Suprapubic skin (tissue), 3 donors: ENCODE results near the gene KRTAP16-1.

Experiments used
- EP300 ChIP-seq: sonication (generic); formaldehyde crosslinking; IDR thresholded peaks from one replicate; pipeline ENCODE4 v1.6.1; 2017; ENCODE audit warnings: antibody characterized with exemption
- POLR2A ChIP-seq, 2 donors: fragments of 450-650 bp; IDR thresholded peaks; one replicate each; pipeline ENCODE4 v1.6.1; 2017; ENCODE audit warnings: antibody characterized with exemption in 2 of 2, mild to moderate bottlenecking in 2 of 2, moderate library complexity in 2 of 2
- TF ChIP-seq, protein P1 (sequence below), 2 donors: fragments of 200-600 bp in 1 of 2; fragments of 450-650 bp in 1 of 2; sonication (generic) in 1 of 2; IDR thresholded peaks; one replicate each; pipeline ENCODE4 v1.5.1; 2016 to 2019; ENCODE audit warnings: antibody characterized with exemption in 2 of 2, mild to moderate bottlenecking in 1 of 2, moderate library complexity in 1 of 2

DNA sequence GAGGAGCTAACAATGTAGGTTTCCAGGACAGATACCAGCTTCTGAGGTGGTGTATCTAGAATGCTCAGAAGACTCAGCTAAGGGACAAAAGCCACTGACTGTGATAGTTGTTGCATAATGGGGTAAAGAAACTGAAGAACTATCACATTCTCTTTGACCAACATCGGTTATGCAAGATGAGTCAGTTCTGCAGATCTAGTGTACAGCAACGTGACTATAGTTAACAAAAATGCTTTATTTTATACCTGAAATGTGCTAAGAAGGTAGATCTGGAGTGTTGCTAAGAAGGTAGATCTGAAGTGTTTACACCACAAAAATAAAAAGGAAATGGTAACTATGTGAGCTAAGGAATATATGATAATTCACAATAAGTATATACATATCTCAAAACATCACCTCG lies 41.4 kb downstream of the KRTAP16-1 start:
- TF ChIP-seq, protein P1, sequence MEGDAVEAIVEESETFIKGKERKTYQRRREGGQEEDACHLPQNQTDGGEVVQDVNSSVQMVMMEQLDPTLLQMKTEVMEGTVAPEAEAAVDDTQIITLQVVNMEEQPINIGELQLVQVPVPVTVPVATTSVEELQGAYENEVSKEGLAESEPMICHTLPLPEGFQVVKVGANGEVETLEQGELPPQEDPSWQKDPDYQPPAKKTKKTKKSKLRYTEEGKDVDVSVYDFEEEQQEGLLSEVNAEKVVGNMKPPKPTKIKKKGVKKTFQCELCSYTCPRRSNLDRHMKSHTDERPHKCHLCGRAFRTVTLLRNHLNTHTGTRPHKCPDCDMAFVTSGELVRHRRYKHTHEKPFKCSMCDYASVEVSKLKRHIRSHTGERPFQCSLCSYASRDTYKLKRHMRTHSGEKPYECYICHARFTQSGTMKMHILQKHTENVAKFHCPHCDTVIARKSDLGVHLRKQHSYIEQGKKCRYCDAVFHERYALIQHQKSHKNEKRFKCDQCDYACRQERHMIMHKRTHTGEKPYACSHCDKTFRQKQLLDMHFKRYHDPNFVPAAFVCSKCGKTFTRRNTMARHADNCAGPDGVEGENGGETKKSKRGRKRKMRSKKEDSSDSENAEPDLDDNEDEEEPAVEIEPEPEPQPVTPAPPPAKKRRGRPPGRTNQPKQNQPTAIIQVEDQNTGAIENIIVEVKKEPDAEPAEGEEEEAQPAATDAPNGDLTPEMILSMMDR (IDR thresholded peaks at IDR 0.05) = no peak
- TF ChIP-seq POLR2A (IDR thresholded peaks at IDR 0.05) (no peak), EP300 (no peak)
